Measurements from ENCODE around the gene SKA1. TPM values are rescaled to one million over a fixed set of nuclear protein-coding genes. Genes with fewer than 3 reads are reported as not detected.
"Not testable (repeated sequence)": the region's sequence is repeated elsewhere in the genome, so short reads cannot be mapped to it uniquely, and the experiment has no call there.

The SKA1 gene
- total RNA-seq, 1 donor from 2014 or later: 0.44 TPM

GRCh38 chr18:50398947-50399346 is 24.1 kb downstream of the SKA1 start:
- no peak overlapping the region for H3K4me3 ChIP-seq
- no peaks in the 10 kb centered on the region for H3K9me3 ChIP-seq (replicated peaks)
- TF ChIP-seq, protein P1, sequence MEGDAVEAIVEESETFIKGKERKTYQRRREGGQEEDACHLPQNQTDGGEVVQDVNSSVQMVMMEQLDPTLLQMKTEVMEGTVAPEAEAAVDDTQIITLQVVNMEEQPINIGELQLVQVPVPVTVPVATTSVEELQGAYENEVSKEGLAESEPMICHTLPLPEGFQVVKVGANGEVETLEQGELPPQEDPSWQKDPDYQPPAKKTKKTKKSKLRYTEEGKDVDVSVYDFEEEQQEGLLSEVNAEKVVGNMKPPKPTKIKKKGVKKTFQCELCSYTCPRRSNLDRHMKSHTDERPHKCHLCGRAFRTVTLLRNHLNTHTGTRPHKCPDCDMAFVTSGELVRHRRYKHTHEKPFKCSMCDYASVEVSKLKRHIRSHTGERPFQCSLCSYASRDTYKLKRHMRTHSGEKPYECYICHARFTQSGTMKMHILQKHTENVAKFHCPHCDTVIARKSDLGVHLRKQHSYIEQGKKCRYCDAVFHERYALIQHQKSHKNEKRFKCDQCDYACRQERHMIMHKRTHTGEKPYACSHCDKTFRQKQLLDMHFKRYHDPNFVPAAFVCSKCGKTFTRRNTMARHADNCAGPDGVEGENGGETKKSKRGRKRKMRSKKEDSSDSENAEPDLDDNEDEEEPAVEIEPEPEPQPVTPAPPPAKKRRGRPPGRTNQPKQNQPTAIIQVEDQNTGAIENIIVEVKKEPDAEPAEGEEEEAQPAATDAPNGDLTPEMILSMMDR (IDR thresholded peaks at IDR 0.05; ENCODE audit: borderline replicate concordance): no peak
- peaks cover 6% of the 10 kb centered on the region for H3K4me1 ChIP-seq
- no peak overlapping the region for H3K27ac ChIP-seq (replicated peaks)
- intact Hi-C loops (cut with micrococcal nuclease): no loop called here
- H3K36me3 ChIP-seq: no peaks in the 10 kb centered on the region
- no peak for DNase-seq
- peaks cover 48% of the 10 kb centered on the region for H3K27me3 ChIP-seq (ENCODE audit: low read depth)

DNA sequence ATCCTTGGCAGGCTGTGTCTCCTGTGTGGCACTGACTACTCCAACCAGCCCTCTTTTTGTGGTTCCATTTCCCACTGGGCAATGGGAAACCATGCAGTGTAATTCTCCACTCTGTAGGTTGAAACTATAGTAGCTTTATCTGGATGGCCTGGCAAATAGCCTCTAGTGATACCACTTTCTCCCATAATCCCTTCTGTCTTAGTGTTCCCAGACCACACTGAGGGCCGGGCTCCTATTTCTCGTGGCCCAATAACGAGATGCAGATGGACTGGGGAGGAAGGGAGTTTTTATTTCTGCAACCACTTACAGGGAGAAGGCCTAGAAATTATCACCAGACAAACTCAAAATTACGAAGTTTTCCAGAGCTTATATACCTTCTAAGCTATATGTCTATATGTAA is 24.7 kb downstream of the SKA1 start:
- no peak for DNase-seq
- Histone ChIP-seq H3K4me3 (no peak overlapping the region), H3K27me3 (ENCODE audit: low read depth) (peaks cover 52% of the 10 kb centered on the region), H3K4me1 (peaks cover 6% of the 10 kb centered on the region), H3K9me3 (replicated peaks) (no peaks in the 10 kb centered on the region), H3K27ac (replicated peaks) (no peak overlapping the region), H3K36me3 (no peaks in the 10 kb centered on the region)
- TF ChIP-seq, protein P1 (IDR thresholded peaks at IDR 0.05; ENCODE audit: borderline replicate concordance): no peak
- intact Hi-C loops (cut with micrococcal nuclease): no loop called here

- H3K4me1 ChIP-seq; intact Hi-C loops (cut with micrococcal nuclease); H3K4me3 ChIP-seq; H3K36me3 ChIP-seq; DNase-seq; H3K9me3 ChIP-seq (replicated peaks); H3K27ac ChIP-seq (replicated peaks): not testable (repeated sequence)
- H3K27me3 ChIP-seq (ENCODE audit: low read depth): peaks cover 59% of the 10 kb centered on the region
Observed at GRCh38 chr18:50400438-50400837, 25.6 kb downstream of the SKA1 start.

- Histone ChIP-seq H3K4me3 (no peak overlapping the region), H3K27me3 (ENCODE audit: low read depth) (peaks cover 67% of the 10 kb centered on the region), H3K27ac (replicated peaks) (no peak overlapping the region), H3K4me1 (peaks cover 6% of the 10 kb centered on the region), H3K9me3 (replicated peaks) (no peaks in the 10 kb centered on the region), H3K36me3 (no peaks in the 10 kb centered on the region)
- intact Hi-C loops (cut with micrococcal nuclease): no loop called here
- no peak for DNase-seq
- TF ChIP-seq, protein P1 (IDR thresholded peaks at IDR 0.05; ENCODE audit: borderline replicate concordance): no peak
Observed at GRCh38 chr18:50401295-50401694, 26.4 kb downstream of the SKA1 start.

- intact Hi-C loops (cut with micrococcal nuclease): no loop called here
- peak; percentile 49 for DNase-seq
- H3K27ac ChIP-seq (replicated peaks): no peak overlapping the region
- no peaks in the 10 kb centered on the region for H3K9me3 ChIP-seq (replicated peaks)
- H3K4me3 ChIP-seq: no peak overlapping the region
- H3K36me3 ChIP-seq: no peaks in the 10 kb centered on the region
- H3K27me3 ChIP-seq (ENCODE audit: low read depth): peaks cover 73% of the 10 kb centered on the region
- peaks cover 6% of the 10 kb centered on the region for H3K4me1 ChIP-seq
- TF ChIP-seq, protein P1 (IDR thresholded peaks at IDR 0.05; ENCODE audit: borderline replicate concordance): peak; percentile 18
Observed at GRCh38 chr18:50401888-50402287, 27.0 kb downstream of the SKA1 start.

DNA sequence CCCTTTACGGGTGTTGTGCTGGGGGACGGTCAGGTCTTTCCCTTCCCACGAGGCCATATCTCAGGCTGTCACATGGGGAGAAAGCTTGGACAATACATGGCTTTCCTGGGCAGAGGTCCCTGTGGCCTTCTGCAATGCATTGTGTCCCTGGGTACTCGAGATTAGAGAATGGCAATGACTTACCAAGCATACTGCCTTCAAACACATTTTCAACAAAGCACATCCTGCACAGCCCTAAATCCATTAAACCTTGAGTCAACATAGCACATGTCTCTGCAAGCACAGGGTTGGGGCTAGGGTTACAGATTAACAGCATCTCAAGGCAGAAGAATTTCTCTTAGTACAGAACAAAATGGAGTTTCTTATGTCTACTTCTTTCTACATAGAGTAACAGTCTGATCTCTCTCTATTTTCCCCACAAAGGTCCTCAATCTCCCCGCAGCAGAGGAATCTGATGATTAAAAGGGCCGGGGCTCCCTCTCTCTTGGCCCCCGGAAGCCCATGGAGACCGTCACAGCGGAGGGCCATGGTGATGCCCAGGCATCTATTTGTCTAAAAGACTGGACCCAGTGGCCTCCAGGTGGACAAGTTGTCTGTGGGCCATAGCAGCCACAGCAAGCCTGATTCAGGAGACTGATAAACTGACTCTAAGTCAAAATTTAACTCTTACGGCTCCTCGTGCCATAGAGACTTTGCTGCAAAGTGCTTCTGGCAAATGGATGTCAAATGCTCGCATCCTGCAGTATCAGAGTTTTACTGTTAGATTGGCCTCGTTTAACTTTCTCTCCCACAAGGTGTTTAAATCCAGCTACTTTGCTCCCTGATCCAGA is 30.1 kb downstream of the SKA1 start:
- H3K36me3 ChIP-seq; H3K9me3 ChIP-seq (replicated peaks); H3K4me1 ChIP-seq; DNase-seq; intact Hi-C loops (cut with micrococcal nuclease); H3K27ac ChIP-seq (replicated peaks); H3K4me3 ChIP-seq: not testable (repeated sequence)
- H3K27me3 ChIP-seq (ENCODE audit: low read depth): peaks cover 70% of the 10 kb centered on the region
